Transverse colon (tissue), 3 donors: ENCODE data around the gene RPL10.

ENCODE experiments used
- EP300 ChIP-seq: sonication (generic); formaldehyde crosslinking; IDR thresholded peaks from one replicate; pipeline ENCODE4 v1.6.1; 2017; ENCODE audit warnings: antibody characterized with exemption, low read depth
- TF ChIP-seq, protein P1 (sequence below), 5 experiments: fragments of 200-600 bp in 3 of 5; fragments of 450-650 bp in 2 of 5; sonication (generic) in 3 of 5; IDR thresholded peaks; 1 replicate in 2 of 5; 2 replicates in 3 of 5; pipeline ENCODE4 v1.5.1; 2016 to 2017; ENCODE audit warnings: antibody characterized with exemption in 5 of 5, inconsistent platforms in 3 of 5, mild to moderate bottlenecking in 2 of 5, moderate library complexity in 1 of 5

DNA sequence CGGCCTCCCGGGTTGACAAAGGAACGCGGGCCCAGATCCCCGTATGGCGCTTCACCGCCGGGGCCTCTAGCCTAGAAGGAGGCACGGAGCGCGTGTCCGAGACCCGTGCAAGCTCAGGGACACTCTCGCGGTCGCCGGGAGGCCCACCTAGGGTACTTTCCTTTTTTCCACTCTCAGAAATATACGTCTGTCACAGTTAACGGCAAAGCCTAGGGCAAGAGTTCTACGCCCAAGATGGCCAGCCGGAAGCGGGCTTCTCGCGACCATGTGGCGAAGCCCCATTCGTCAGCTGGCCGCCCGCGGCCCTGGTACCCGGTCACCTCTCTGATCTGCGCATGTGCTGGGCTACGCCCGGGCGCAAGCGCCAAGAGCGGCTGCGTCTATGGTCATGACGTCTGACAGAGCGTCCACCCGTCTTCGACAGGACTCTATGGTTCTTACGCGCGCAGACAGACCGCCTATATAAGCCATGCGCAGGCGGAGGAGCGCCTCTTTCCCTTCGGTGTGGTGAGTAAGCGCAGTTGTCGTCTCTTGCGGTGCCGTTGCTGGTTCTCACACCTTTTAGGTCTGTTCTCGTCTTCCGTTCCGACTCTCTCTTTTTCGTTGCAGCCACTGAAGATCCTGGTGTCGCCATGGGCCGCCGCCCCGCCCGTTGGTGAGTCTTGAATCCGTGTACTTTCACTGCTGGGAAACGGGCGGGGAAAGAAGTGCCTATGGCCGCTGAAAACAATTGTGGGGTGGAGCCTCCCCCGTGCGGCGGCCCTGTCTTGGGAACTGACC, at the start of gene RPL10:
- TF ChIP-seq EP300: no peak
- TF ChIP-seq, protein P1, sequence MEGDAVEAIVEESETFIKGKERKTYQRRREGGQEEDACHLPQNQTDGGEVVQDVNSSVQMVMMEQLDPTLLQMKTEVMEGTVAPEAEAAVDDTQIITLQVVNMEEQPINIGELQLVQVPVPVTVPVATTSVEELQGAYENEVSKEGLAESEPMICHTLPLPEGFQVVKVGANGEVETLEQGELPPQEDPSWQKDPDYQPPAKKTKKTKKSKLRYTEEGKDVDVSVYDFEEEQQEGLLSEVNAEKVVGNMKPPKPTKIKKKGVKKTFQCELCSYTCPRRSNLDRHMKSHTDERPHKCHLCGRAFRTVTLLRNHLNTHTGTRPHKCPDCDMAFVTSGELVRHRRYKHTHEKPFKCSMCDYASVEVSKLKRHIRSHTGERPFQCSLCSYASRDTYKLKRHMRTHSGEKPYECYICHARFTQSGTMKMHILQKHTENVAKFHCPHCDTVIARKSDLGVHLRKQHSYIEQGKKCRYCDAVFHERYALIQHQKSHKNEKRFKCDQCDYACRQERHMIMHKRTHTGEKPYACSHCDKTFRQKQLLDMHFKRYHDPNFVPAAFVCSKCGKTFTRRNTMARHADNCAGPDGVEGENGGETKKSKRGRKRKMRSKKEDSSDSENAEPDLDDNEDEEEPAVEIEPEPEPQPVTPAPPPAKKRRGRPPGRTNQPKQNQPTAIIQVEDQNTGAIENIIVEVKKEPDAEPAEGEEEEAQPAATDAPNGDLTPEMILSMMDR (IDR thresholded peaks at IDR 0.05): no peak
